Uterus (tissue), 2 donors: Measurements from ENCODE around the gene FAM200C.

Experiments
- POLR2A ChIP-seq, 2 donors: fragments of 450-650 bp; IDR thresholded peaks; one replicate each; pipeline ENCODE4 v1.6.1; 2016; ENCODE audit warnings: antibody characterized with exemption in 2 of 2, mild to moderate bottlenecking in 1 of 2, moderate library complexity in 1 of 2
- TF ChIP-seq, protein P1 (sequence below), 4 experiments: fragments of 200-600 bp in 2 of 4; fragments of 450-650 bp in 2 of 4; sonication (generic) in 2 of 4; IDR thresholded peaks; one replicate each; pipeline ENCODE4 v1.5.1; 2016 to 2019; ENCODE audit warnings: antibody characterized with exemption in 4 of 4, mild to moderate bottlenecking in 2 of 4, moderate library complexity in 1 of 4

DNA sequence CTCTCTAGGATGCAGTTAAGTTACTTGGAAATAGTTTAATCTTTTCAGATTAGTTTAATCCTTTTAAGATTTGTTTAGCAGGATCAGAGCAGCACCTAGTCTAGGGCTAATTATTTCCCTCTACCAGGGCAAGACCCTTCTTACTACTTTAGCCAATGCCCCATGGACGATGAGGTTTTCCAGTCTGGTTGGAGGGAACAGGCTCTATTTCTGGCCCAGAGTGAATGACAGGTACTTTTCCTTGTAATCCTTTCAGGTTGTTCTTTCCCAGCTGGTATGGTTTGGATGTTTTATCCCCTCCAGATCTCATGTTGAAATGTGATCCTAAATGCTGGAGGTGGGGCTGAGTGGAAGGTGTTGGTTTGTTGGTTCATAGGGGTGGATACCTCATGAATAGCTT, 49.0 kb upstream of the FAM200C start:
- TF ChIP-seq, protein P1, sequence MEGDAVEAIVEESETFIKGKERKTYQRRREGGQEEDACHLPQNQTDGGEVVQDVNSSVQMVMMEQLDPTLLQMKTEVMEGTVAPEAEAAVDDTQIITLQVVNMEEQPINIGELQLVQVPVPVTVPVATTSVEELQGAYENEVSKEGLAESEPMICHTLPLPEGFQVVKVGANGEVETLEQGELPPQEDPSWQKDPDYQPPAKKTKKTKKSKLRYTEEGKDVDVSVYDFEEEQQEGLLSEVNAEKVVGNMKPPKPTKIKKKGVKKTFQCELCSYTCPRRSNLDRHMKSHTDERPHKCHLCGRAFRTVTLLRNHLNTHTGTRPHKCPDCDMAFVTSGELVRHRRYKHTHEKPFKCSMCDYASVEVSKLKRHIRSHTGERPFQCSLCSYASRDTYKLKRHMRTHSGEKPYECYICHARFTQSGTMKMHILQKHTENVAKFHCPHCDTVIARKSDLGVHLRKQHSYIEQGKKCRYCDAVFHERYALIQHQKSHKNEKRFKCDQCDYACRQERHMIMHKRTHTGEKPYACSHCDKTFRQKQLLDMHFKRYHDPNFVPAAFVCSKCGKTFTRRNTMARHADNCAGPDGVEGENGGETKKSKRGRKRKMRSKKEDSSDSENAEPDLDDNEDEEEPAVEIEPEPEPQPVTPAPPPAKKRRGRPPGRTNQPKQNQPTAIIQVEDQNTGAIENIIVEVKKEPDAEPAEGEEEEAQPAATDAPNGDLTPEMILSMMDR (IDR thresholded peaks at IDR 0.05) = no peak
- TF ChIP-seq POLR2A (IDR thresholded peaks at IDR 0.05) = no peak
